Hepatocyte (in vitro differentiated cells): Measurements from ENCODE around the gene ARHGAP28.

Experiments used
- CTCF ChIP-seq: fragments of 200-600 bp; sonication (generic); IDR thresholded peaks from 2 replicates; pipeline ENCODE4 v1.5.1; 2016; ENCODE audit warnings: antibody characterized with exemption, mild to moderate bottlenecking; ENCODE audit not compliant: poor library complexity
- EZH2 ChIP-seq: fragments of 200-600 bp; sonication (generic); IDR thresholded peaks from 2 replicates; pipeline ENCODE4 v1.6.1; 2016; ENCODE audit warnings: antibody characterized with exemption, mild to moderate bottlenecking, borderline replicate concordance

DNA sequence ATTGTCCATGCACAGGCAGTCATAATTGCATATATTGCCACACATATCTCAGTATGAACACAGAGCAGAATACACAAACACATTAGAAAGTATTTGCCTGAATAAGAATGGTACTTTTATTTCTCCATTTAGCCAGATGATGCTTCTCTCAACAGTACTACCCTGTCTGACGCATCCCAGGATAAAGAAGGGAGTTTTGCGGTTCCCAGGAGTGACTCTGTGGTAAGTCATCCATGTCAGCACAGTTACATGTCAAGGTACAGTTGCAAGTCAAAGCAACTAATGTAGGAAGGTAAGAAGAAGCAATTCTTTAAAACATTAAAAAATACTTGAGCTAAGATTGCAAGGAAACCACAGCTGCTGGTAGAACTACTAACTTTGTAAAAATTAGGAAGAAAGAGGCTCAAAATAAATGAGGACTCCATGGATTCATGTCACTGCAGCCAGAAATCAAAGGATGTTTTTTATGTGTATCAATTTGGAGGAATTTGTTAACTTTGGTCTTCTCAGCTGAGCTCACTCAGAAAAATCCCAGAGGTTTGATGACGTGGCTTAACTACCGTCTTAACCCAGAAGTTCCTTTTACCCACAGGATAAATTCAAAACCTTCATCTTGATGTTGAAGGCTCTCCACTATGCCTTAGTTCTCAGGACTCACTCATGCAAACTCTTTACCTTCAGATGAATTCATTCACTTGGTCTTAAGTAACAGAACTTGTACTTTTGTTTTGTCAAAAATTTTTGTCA is 130.3 kb downstream of the ARHGAP28 start:
- TF ChIP-seq CTCF: no peak
- TF ChIP-seq EZH2: no peak
